Heart left ventricle (tissue), 16 donors: ENCODE measurements around the gene MRPL49. TPM values are rescaled to one million over a fixed set of nuclear protein-coding genes. Genes with fewer than 3 reads are reported as not detected.
A peak's percentile ranks its signal among the peaks of the same experiment; 100 is the strongest.

ENCODE experiments used
- ATAC-seq, 4 donors: fragments of 200-7000 bp; cut with Tn5 transposase; one replicate each; pipeline ENCODE4 v1.9.1; 2020 to 2022; ENCODE audit warnings: moderate library complexity in 4 of 4, mild to moderate bottlenecking in 3 of 4, moderate number of reproducible peaks in 1 of 4
- DNase-seq, 5 donors: peaks; one replicate each; pipeline ENCODE4 v3.0.0-alpha.2; 2020
- H3K27ac ChIP-seq, 12 donors: fragments of 200-600 bp; sonication (generic) in 4 of 12; one replicate each; pipeline versions ENCODE4 v1.5.0 to v1.8.0; 2016 to 2022; ENCODE audit warnings: mild to moderate bottlenecking in 2 of 12
- H3K27me3 ChIP-seq, 9 donors: fragments of 200-600 bp; sonication (generic) in 2 of 9; one replicate each; pipeline versions ENCODE4 v1.5.1 to v1.8.0; 2016 to 2022; ENCODE audit warnings: mild to moderate bottlenecking in 3 of 9
- H3K36me3 ChIP-seq, 9 donors: fragments of 200-600 bp; sonication (generic) in 2 of 9; one replicate each; pipeline versions ENCODE4 v1.5.0 to v1.8.0; 2018 to 2022; ENCODE audit warnings: mild to moderate bottlenecking in 2 of 9
- H3K4me1 ChIP-seq, 12 donors: fragments of 200-600 bp; sonication (generic) in 4 of 12; one replicate each; pipeline versions ENCODE4 v1.5.0 to v1.8.0; 2016 to 2022; ENCODE audit warnings: mild to moderate bottlenecking in 3 of 12
- H3K4me3 ChIP-seq, 12 donors: fragments of 200-600 bp; sonication (generic) in 4 of 12; one replicate each; pipeline versions ENCODE4 v1.5.0 to v1.8.0; 2017 to 2022; ENCODE audit warnings: mild to moderate bottlenecking in 9 of 12, moderate library complexity in 4 of 12
- H3K9me3 ChIP-seq, 12 donors: fragments of 200-600 bp; sonication (generic) in 4 of 12; one replicate each; pipeline versions ENCODE4 v1.5.0 to v1.8.0; 2016 to 2022; ENCODE audit warnings: mild to moderate bottlenecking in 1 of 12
- CTCF ChIP-seq, 12 donors: fragments of 200-600 bp; sonication (generic) in 4 of 12; IDR thresholded peaks; one replicate each; pipeline versions ENCODE4 v1.5.0 to v1.8.0; 2018 to 2022; ENCODE audit warnings: antibody characterized with exemption in 12 of 12, mild to moderate bottlenecking in 5 of 12
- POLR2A ChIP-seq, 2 donors: fragments of 450-650 bp; IDR thresholded peaks; one replicate each; pipeline ENCODE4 v1.6.1; 2017; ENCODE audit warnings: antibody characterized with exemption in 2 of 2, mild to moderate bottlenecking in 2 of 2, moderate library complexity in 2 of 2
- WGBS, 4 donors: extraction: QIAGEN DNeasy Blood & Tissue Kit in 2 of 4; methylation state at CpG; one replicate each; pipeline versions ENCODE4 v1.1.5 to v1.1.7; 2013 to 2018; 5-methylcytosine and 5-hydroxymethylcytosine counted together
- intact Hi-C, 10 donors: fragments of 100-400 bp; cut with DNase I; formaldehyde crosslinking; loops; one replicate each; pipeline versions ENCODE4 v1.11.1 to v1.14.2; 2022
- polyA plus RNA-seq, 2 donors: library from polyadenylated mRNA; stranded (reverse); fragments of 200-250 nt; gene quantifications; one replicate each; pipeline ENCODE4 v1.2.3, GENCODE V29; 2013
- total RNA-seq, 9 donors: library from RNA; depleted of rRNA in 2 of 9; stranded (reverse); fragments of >200 nt in 2 of 9; fragmentation: NEBNext Ultra II Directional in 3 of 9; extraction: Animal tissue kit (Norgen Biotek cat#: 25700) in 3 of 9; gene quantifications; one replicate each; pipeline versions ENCODE4 v1.1.0 to v1.2.4, GENCODE V29; 2016 to 2023
- donor health status: ischemic (EF 13 %, LVEDD 7.1; RV severe dilation, severe dysfunction).
- donor health status: healthy with polysubstance abuse.
- donor health status: DM: no; HTN: yes; CAD: no.
- donor health status: DM: no; HTN: no; CAD: no.
- donor health status: ischemic (EF 25% LVEDD 6.9; RV normal size, moderate dysfunction).
- donor health status: ischemic (EF 25% LVEDD 5.7; RV mildly dilated, moderate dysfunction).
- donor health status: healthy.
- donor health status: DM: yes; HTN: yes; CAD: no.
- donor health status: ischemic (EF 35%, LVEDD 5.7; RV mildly dilated, moderate dysfunction).
- donor health status: nonischemic (EF 11% LVEDD 7.7; RV severe dilation, severe dysfunction).
- donor health status: DM: yes; HTN: yes; CAD: no.
- donor health status: PGD.
- donor health status: ischemic (EF 29% LVEDD 5.4; RV normal size, mild dysfunction).
- donor health status: nonischemic (EF 23%, LVEDD 6.1; RV moderate dilation, normal function).

The MRPL49 gene
- total and polyA plus RNA-seq, 11 donors, result 13.7 to 66.6 (median 42.1) TPM

- no peak overlapping the region for H3K4me3 ChIP-seq
- no peaks in the 10 kb centered on the region for H3K9me3 ChIP-seq
- H3K27me3 ChIP-seq, result no peaks in the 10 kb centered on the region
- no peak for TF ChIP-seq POLR2A (IDR thresholded peaks at IDR 0.05)
- intact Hi-C loops, result no loop called here
- ATAC-seq, result no peak
- no peak for DNase-seq
- no peak overlapping the region for H3K27ac ChIP-seq
- no peaks in the 10 kb centered on the region for H3K4me1 ChIP-seq
- H3K36me3 ChIP-seq, result no peaks in the 10 kb centered on the region
- WGBS, 4 donors, result 79 to 84% (median 81%) methylated on average over 3 of the region's 3 CpGs
Observed at GRCh38 chr11:65160643-65161042, 38.5 kb downstream of the MRPL49 start.

GRCh38 chr11:65163684-65164083, 41.6 kb downstream of the MRPL49 start:
- Histone ChIP-seq H3K9me3 (no peaks in the 10 kb centered on the region), H3K4me3 (no peak overlapping the region)
- 83 to 94% (median 85%) methylated on average over 2 of the region's 2 CpGs for WGBS, 4 donors

GRCh38 chr11:65165410-65166317, 43.5 kb downstream of the MRPL49 start:
- Histone ChIP-seq H3K27me3 (no peaks in the 10 kb centered on the region), H3K4me3 (peak overlapping the region in 7 of 12 donors; percentile 3 to 43 (median 23)), H3K36me3 (no peaks in the 10 kb centered on the region), H3K4me1 (peaks cover 0 to 7% (median 0%) of the 10 kb centered on the region in 12 donors), H3K9me3 (no peaks in the 10 kb centered on the region), H3K27ac (peak overlapping the region in 1 of 12 donors; percentile 25)
- intact Hi-C loops, result no loop called here
- no peak for TF ChIP-seq CTCF (IDR thresholded peaks at IDR 0.05)
- no peak for TF ChIP-seq POLR2A (IDR thresholded peaks at IDR 0.05)
- DNase-seq (no peak), ATAC-seq (no peak)
- WGBS, 4 donors, result 54 to 61% (median 59%) methylated on average over 31 of the region's 31 CpGs

More at GRCh38 chr11:65163684-65164083, 41.6 kb downstream of the MRPL49 start:
- Histone ChIP-seq H3K27ac (no peak overlapping the region), H3K36me3 (no peaks in the 10 kb centered on the region), H3K27me3 (no peaks in the 10 kb centered on the region), H3K4me1 (no peaks in the 10 kb centered on the region)
- TF ChIP-seq CTCF (IDR thresholded peaks at IDR 0.05) (no peak), POLR2A (IDR thresholded peaks at IDR 0.05) (no peak)
- intact Hi-C loops, result no loop called here
- ATAC-seq (no peak), DNase-seq (no peak)

- Histone ChIP-seq H3K27ac (no peak overlapping the region), H3K4me1 (peaks cover 0 to 7% (median 0%) of the 10 kb centered on the region in 12 donors), H3K36me3 (no peaks in the 10 kb centered on the region), H3K9me3 (no peaks in the 10 kb centered on the region), H3K27me3 (no peaks in the 10 kb centered on the region), H3K4me3 (no peak overlapping the region)
- no peak for TF ChIP-seq POLR2A (IDR thresholded peaks at IDR 0.05)
- TF ChIP-seq CTCF (IDR thresholded peaks at IDR 0.05), result no peak
- intact Hi-C loops, result no loop called here
- 82 to 86% (median 83%) methylated on average over 3 of the region's 3 CpGs for WGBS, 4 donors
- no peak for ATAC-seq
- DNase-seq, result no peak
Observed at GRCh38 chr11:65166893-65167292, 44.8 kb downstream of the MRPL49 start.
